Erythroblast (primary cell): ENCODE results near the gene FBXW9.

ENCODE experiments used
- GATA1 ChIP-seq: IDR thresholded peaks from 2 replicates; pipeline ENCODE4 v1.6.1; 2011; ENCODE audit warnings: low read depth, mild to moderate bottlenecking, control low read depth, low read length, moderate library complexity
- POLR2A ChIP-seq: IDR thresholded peaks from 2 replicates; pipeline ENCODE4 v1.6.1; 2011; ENCODE audit warnings: mild to moderate bottlenecking, low read length

- TF ChIP-seq POLR2A (no peak), GATA1 (no peak)
Observed at GRCh38 chr19:12639901-12640613, 56.4 kb downstream of the FBXW9 start.
